ENCODE data around the gene CHAD. TPM values are rescaled to one million over a fixed set of nuclear protein-coding genes. Genes with fewer than 3 reads are reported as not detected.
"Not testable (repeated sequence)": the region's sequence is repeated elsewhere in the genome, so short reads cannot be mapped to it uniquely, and the experiment has no call there.

The CHAD gene
- total RNA-seq, 1 experiment from 2014 or later = not detected

GRCh38 chr17:50424996-50425681, 43.5 kb downstream of the CHAD start:
- in situ Hi-C loops (cut with HindIII; ENCODE audit: low pct_unique_long_range_greater_than_20kb, low sequenced_read_pairs) = no loop called here
- DNase-seq (ENCODE audit: low read depth) = no peak

DNA sequence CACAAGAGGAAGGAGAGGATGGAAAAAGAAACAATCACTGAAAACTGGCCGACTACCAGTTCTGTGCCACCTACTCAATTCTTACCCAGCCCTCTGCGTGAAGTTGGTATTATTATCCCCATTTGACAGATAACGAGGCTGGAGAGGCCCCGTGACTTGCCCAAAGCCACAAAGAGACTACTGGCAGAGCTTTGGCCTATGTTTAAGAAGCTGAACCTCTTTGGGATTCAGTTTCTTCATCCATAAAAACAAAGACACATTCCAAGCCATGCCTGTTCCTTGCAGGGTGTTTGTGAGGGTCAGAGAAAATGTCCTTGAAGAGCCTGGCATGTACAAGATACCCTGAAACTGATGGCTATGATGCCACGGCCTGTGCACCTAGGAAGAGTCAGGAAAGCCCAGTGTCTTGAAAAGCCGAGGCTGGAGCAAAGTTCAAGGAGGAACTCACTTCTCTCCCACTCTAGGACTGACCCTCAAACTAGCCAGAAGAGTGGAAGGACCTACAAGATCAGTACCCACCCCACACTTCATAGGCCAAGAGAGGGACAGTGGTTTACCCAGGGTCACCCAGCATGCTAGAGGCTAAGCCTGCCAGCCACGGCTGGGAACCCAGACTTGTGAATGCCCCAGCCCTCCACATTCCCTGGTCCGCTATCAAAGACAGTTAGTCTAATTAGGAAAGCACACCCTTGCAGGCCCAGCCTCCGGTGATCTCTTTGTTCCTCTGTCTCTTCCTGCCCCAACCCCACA, 44.3 kb downstream of the CHAD start:
- no peak for DNase-seq (ENCODE audit: low read depth)
- in situ Hi-C loops (cut with HindIII; ENCODE audit: low pct_unique_long_range_greater_than_20kb, low sequenced_read_pairs) = no loop called here

GRCh38 chr17:50423553-50424159, 45.0 kb downstream of the CHAD start:
- in situ Hi-C loops (cut with HindIII; ENCODE audit: low pct_unique_long_range_greater_than_20kb, low sequenced_read_pairs) = no loop called here
- peak; percentile 29 for DNase-seq (ENCODE audit: low read depth)

- DNase-seq (ENCODE audit: low read depth) = no peak
- in situ Hi-C loops (cut with HindIII; ENCODE audit: low pct_unique_long_range_greater_than_20kb, low sequenced_read_pairs) = no loop called here
Observed at GRCh38 chr17:50422738-50423137, 45.9 kb downstream of the CHAD start.

DNA sequence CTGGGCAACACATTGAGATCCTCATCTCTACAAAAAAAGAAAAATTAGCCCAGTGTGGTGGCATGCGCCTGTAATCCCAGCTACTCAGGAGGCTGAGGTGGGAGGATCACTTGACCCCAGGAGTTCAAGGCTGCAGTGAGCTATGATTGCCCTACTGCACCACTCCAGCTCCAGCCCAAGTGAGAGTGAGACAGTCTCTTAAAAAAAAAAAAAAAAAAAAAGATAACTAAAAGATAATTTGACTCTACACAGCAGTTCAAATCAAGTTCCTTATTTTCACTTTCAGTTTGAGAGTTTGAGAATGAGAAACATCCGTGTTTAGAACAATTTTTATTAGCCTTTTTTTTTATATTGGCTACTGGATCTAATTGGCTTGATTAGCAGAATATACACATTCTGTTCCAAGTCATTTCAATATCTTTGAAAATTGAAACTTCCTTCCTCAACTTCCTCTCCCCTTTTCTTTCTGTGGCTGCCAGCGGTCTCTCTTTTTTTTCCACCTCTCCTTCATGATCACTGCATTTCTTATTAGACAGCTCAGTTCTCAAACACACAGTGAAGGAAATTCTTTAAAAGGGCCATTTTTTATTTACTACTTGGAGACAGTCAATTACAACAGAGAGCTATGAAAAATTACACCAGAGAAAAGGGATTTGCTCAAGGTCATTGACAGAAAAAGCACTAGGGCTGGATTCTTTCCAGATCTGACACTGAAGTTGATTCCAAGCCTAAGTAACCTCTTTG, 47.2 kb downstream of the CHAD start:
- in situ Hi-C loops (cut with HindIII; ENCODE audit: low pct_unique_long_range_greater_than_20kb, low sequenced_read_pairs) = no loop called here
- no peak for DNase-seq (ENCODE audit: low read depth)

DNA sequence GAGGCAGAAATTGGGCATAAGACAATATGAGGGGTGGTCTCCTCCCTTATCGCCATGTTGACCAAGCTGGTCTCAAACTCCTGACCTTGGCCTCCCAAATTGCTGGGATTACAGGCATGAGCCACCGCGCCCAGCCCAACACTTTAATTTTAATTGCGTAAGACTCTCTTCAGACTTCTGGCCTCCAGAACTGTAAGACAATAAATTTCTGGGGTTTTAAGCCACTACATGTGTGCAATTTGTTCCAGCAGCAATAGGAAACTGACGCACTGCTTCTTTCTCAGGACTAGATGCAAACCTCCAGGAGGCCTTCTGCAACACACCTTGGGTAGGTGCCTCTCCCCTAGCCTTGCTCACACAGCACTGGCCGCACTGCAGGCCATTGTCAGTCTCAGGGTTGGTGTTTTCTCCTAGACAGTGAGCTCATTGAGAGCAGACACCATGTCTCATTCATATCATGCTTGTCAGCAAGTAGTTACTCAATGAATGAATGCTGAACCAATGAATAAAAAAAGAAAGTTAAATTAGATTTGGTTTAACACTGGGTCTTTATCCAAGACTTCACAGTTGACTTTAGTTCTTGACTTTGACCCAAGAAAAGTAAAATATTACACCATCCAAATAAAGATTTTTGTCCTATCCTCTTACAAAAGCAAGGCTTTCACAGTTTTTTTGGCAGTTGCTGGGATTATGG, 48.1 kb downstream of the CHAD start:
- no peak for DNase-seq (ENCODE audit: low read depth)
- in situ Hi-C loops (cut with HindIII; ENCODE audit: low pct_unique_long_range_greater_than_20kb, low sequenced_read_pairs) = no loop called here

DNA sequence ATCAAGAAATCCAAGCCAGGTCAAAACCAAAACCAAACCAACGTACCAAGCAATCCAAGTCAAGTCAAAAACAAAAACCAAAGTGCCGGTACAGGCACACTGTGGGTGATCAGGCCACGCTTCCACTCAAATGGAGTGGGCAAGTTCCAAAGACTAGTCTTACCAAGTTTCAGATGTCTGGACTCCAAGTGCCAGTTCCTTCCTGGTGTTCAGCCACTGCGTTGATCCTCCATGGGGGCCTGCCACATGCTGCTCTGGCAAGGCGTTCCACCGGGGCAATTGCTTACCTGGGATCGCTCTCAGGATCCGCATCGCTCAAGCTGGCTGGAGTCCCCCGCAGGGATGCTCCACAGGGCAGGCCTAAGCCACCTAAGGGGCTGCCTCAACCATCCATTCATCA, 49.1 kb downstream of the CHAD start:
- in situ Hi-C loops (cut with HindIII; ENCODE audit: low pct_unique_long_range_greater_than_20kb, low sequenced_read_pairs); DNase-seq (ENCODE audit: low read depth): not testable (repeated sequence)

DNA sequence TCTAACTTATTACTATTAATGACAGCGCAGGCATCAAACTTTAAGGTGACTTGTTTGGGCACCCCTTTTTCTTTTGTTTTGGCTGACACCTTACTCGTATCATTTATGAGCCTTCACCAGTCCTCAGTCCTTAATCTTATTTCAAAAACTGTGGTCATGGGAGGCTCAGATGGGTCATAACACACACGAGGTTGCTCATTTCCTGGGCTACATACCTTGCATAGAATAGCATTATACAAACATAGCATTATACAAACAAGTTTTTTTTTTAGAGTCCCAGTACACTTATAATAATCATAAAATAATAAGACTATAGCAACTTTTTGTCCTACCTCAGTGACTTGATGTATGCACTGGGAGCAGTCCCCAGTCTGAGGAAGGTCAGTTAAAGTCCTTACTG, 53.9 kb downstream of the CHAD start:
- DNase-seq (ENCODE audit: low read depth) = no peak
- in situ Hi-C loops (cut with HindIII; ENCODE audit: low pct_unique_long_range_greater_than_20kb, low sequenced_read_pairs) = no loop called here

Other genes starting within 250 kb of the CHAD start
- 0.44 and 1.9 TPM in 2 replicates for gene TMEM92, start 194.4 kb downstream of the CHAD start, total RNA-seq (2014; rRNA removed; shearing (Covaris generic); ENCODE audit: low replicate concordance)
- gene XYLT2, start 122.8 kb downstream of the CHAD start, total RNA-seq (2014; rRNA removed; shearing (Covaris generic); ENCODE audit: low replicate concordance) = 39.4 and 53.5 TPM in 2 replicates
- 62.3 and 126 TPM in 2 replicates for gene MRPL27, start 95.7 kb downstream of the CHAD start, total RNA-seq (2014; rRNA removed; shearing (Covaris generic); ENCODE audit: low replicate concordance)
- gene EME1, start 95.7 kb downstream of the CHAD start, total RNA-seq (2014; rRNA removed; shearing (Covaris generic); ENCODE audit: low replicate concordance) = 16.9 and 19.0 TPM in 2 replicates
- 250 and 251 TPM in 2 replicates for gene LRRC59, start 71.4 kb downstream of the CHAD start, total RNA-seq (2014; rRNA removed; shearing (Covaris generic); ENCODE audit: low replicate concordance)
- gene ACSF2, start 42.7 kb downstream of the CHAD start, total RNA-seq (2014; rRNA removed; shearing (Covaris generic); ENCODE audit: low replicate concordance) = 33.1 and 62.2 TPM in 2 replicates
- 31.4 and 41.4 TPM in 2 replicates for gene RSAD1, start 10.0 kb upstream of the CHAD start, total RNA-seq (2014; rRNA removed; shearing (Covaris generic); ENCODE audit: low replicate concordance)
- gene MYCBPAP, start 39.6 kb upstream of the CHAD start, total RNA-seq (2014; rRNA removed; shearing (Covaris generic); ENCODE audit: low replicate concordance) = 1.1 and 9.3 TPM in 2 replicates
- gene EPN3, start 63.9 kb upstream of the CHAD start, total RNA-seq (2014; rRNA removed; shearing (Covaris generic); ENCODE audit: low replicate concordance) = 0.07 and 0.32 TPM in 2 replicates
- gene SPATA20, start 78.3 kb upstream of the CHAD start, total RNA-seq (2014; rRNA removed; shearing (Covaris generic); ENCODE audit: low replicate concordance) = 138 and 140 TPM in 2 replicates
- gene CACNA1G, start 91.8 kb upstream of the CHAD start, total RNA-seq (2014; rRNA removed; shearing (Covaris generic); ENCODE audit: low replicate concordance) = 0.35 and 3.3 TPM in 2 replicates
- 67.8 and 69.9 TPM in 2 replicates for gene ABCC3, start 166.0 kb upstream of the CHAD start, total RNA-seq (2014; rRNA removed; shearing (Covaris generic); ENCODE audit: low replicate concordance)
- 29.7 and 44.3 TPM in 2 replicates for gene ANKRD40, start 239.0 kb upstream of the CHAD start, total RNA-seq (2014; rRNA removed; shearing (Covaris generic); ENCODE audit: low replicate concordance)

Measured in Caki2 (cell line).